GM23248 (cell line): ENCODE measurements around the gene EIF2B4. TPM values are rescaled to one million over a fixed set of nuclear protein-coding genes. Genes with fewer than 3 reads are reported as not detected.

ENCODE experiments used
- DNase-seq: peaks from one replicate; pipeline ENCODE4 v3.0.0-alpha.2; 2015
- H2AFZ ChIP-seq: fragments of 200-600 bp; sonication (generic); 2 replicates; pipeline ENCODE4 v1.6.1; 2016; ENCODE audit warnings: antibody characterized with exemption
- H3F3A ChIP-seq: fragments of 200-600 bp; sonication (generic); 2 replicates; pipeline ENCODE4 v1.6.1; 2016; ENCODE audit warnings: mild to moderate bottlenecking, antibody characterized with exemption, mixed run types; ENCODE audit not compliant: insufficient read depth
- H3K27ac ChIP-seq: fragments of 200-600 bp; sonication (generic); 2 replicates; pipeline ENCODE4 v1.5.1; 2016; ENCODE audit warnings: mild to moderate bottlenecking
- H3K27me3 ChIP-seq: fragments of 200-600 bp; sonication (generic); replicated peaks from 2 replicates; pipeline ENCODE4 v1.6.1; 2016; ENCODE audit warnings: mild to moderate bottlenecking; ENCODE audit not compliant: insufficient read depth
- H3K36me3 ChIP-seq: fragments of 200-600 bp; sonication (generic); 2 replicates; pipeline ENCODE4 v1.6.1; 2016; ENCODE audit warnings: low read depth, mild to moderate bottlenecking
- H3K4me1 ChIP-seq: fragments of 200-600 bp; sonication (generic); 2 replicates; pipeline ENCODE4 v1.6.1; 2016; ENCODE audit warnings: mild to moderate bottlenecking; ENCODE audit not compliant: insufficient read depth
- H3K4me2 ChIP-seq: fragments of 200-600 bp; sonication (generic); one replicate; pipeline ENCODE4 v1.6.1; 2016; ENCODE audit warnings: mild to moderate bottlenecking; ENCODE audit not compliant: unreplicated experiment
- H3K4me3 ChIP-seq: fragments of 200-600 bp; sonication (generic); 2 replicates; pipeline ENCODE4 v1.5.1; 2016; ENCODE audit warnings: mild to moderate bottlenecking
- H3K79me2 ChIP-seq: fragments of 200-600 bp; sonication (generic); 2 replicates; pipeline ENCODE4 v1.6.1; 2016; ENCODE audit warnings: mild to moderate bottlenecking; ENCODE audit not compliant: insufficient read depth
- H3K9ac ChIP-seq: fragments of 200-600 bp; sonication (generic); 2 replicates; pipeline ENCODE4 v1.6.1; 2016; ENCODE audit warnings: mild to moderate bottlenecking
- H3K9me2 ChIP-seq: fragments of 200-600 bp; sonication (generic); 2 replicates; pipeline ENCODE4 v1.6.1; 2016; ENCODE audit warnings: mixed run types, mild to moderate bottlenecking, moderate library complexity; ENCODE audit not compliant: insufficient read depth
- H3K9me3 ChIP-seq: fragments of 200-600 bp; sonication (generic); one replicate; pipeline ENCODE4 v1.6.1; 2017; ENCODE audit warnings: low read depth
- H4K20me1 ChIP-seq: fragments of 200-600 bp; sonication (generic); 2 replicates; pipeline ENCODE4 v1.6.0; 2016; ENCODE audit not compliant: insufficient read depth
- EZH2 ChIP-seq: fragments of 200-600 bp; sonication (generic); IDR thresholded peaks from 2 replicates; pipeline ENCODE4 v1.6.1; 2018; ENCODE audit warnings: antibody characterized with exemption, mild to moderate bottlenecking; ENCODE audit not compliant: insufficient read depth, poor library complexity, severe bottlenecking
- EZH2phosphoT487 ChIP-seq: fragments of 200-600 bp; sonication (generic); IDR thresholded peaks from 2 replicates; pipeline ENCODE4 v1.6.1; 2018; ENCODE audit warnings: antibody characterized with exemption, moderate library complexity, mild to moderate bottlenecking, low read depth; ENCODE audit not compliant: insufficient read depth
- WGBS, 2 experiments: methylation state at CpG; one replicate each; pipeline ENCODE4 v1.1.6; 2015 to 2017; ENCODE audit warnings: low lambda C conversion rate in 2 of 2, low coverage in 1 of 2; ENCODE audit errors: missing lambda C conversion rate in 2 of 2; 5-methylcytosine and 5-hydroxymethylcytosine counted together
- in situ Hi-C: fragments of 300-500 bp; cut with MboI; formaldehyde crosslinking; loops from 2 replicates; pipeline ENCODE4 v1.15.0; 2020
- polyA plus RNA-seq: library from polyadenylated mRNA; unstranded; fragments of >200 nt; fragmentation: Nextera tagmentation; extraction: Ambion mirVana; gene quantifications from 2 replicates; pipeline ENCODE4 v1.2.1, GENCODE V29; 2016
- total RNA-seq: library from RNA; depleted of rRNA; stranded (reverse); fragments of >200 nt; shearing (Covaris generic); gene quantifications from 2 replicates; pipeline ENCODE4 v1.2.3, GENCODE V29; 2014

The EIF2B4 gene
- total and polyA plus RNA-seq, 2 experiments from 2014 or later, result 26.6 to 50.1 TPM

- no peaks in the 10 kb centered on the region for H3K9me3 ChIP-seq
- no peaks in the 10 kb centered on the region for H3K9me2 ChIP-seq
- H3K9ac ChIP-seq, result no peak overlapping the region
- peaks cover 19% of the 10 kb centered on the region for H3K79me2 ChIP-seq
- H2AFZ ChIP-seq, result no peak overlapping the region
- no peaks in the 10 kb centered on the region for H4K20me1 ChIP-seq
- WGBS, 2 experiments, result 95 to 98% methylated on average over 5 of the region's 5 CpGs
- 0 out of 2 replicates have a peak overlapping the region, but pooled peaks have one; percentile 96 for H3K27ac ChIP-seq
- no peak overlapping the region for H3K4me2 ChIP-seq
- no peaks in the 10 kb centered on the region for H3K36me3 ChIP-seq
- H3F3A ChIP-seq, result peaks cover 30% of the 10 kb centered on the region
- in situ Hi-C loops, result no loop called here
- no peak for DNase-seq
- no peak overlapping the region for H3K4me3 ChIP-seq
- H3K27me3 ChIP-seq, result no peaks in the 10 kb centered on the region
- TF ChIP-seq EZH2, result no peak
- no peak for TF ChIP-seq EZH2phosphoT487
- peaks cover 23% of the 10 kb centered on the region for H3K4me1 ChIP-seq
Measured at GRCh38 chr2:27324720-27325119, 45.4 kb downstream of the EIF2B4 start.

- H3K27me3 ChIP-seq, result no peaks in the 10 kb centered on the region
- in situ Hi-C loops, result no loop called here
- H3K9me2 ChIP-seq, result no peaks in the 10 kb centered on the region
- H3K79me2 ChIP-seq, result peaks cover 28% of the 10 kb centered on the region
- no peaks in the 10 kb centered on the region for H3K36me3 ChIP-seq
- peak overlapping the region; percentile 97 for H3K4me3 ChIP-seq
- TF ChIP-seq EZH2phosphoT487 (no peak), EZH2 (no peak)
- H3F3A ChIP-seq, result peaks cover 30% of the 10 kb centered on the region
- peak overlapping the region; percentile 91 for H2AFZ ChIP-seq
- H3K9ac ChIP-seq, result peak overlapping the region; percentile 100
- H3K4me2 ChIP-seq, result peak overlapping the region; percentile 98
- peaks cover 23% of the 10 kb centered on the region for H3K4me1 ChIP-seq
- 11 to 14% methylated on average over 5 of the region's 5 CpGs for WGBS, 2 experiments
- no peaks in the 10 kb centered on the region for H3K9me3 ChIP-seq
- DNase-seq, result peak; percentile 26
- no peaks in the 10 kb centered on the region for H4K20me1 ChIP-seq
- H3K27ac ChIP-seq, result peak overlapping the region; percentile 96
Measured at GRCh38 chr2:27323596-27324285, 46.4 kb downstream of the EIF2B4 start.

DNA sequence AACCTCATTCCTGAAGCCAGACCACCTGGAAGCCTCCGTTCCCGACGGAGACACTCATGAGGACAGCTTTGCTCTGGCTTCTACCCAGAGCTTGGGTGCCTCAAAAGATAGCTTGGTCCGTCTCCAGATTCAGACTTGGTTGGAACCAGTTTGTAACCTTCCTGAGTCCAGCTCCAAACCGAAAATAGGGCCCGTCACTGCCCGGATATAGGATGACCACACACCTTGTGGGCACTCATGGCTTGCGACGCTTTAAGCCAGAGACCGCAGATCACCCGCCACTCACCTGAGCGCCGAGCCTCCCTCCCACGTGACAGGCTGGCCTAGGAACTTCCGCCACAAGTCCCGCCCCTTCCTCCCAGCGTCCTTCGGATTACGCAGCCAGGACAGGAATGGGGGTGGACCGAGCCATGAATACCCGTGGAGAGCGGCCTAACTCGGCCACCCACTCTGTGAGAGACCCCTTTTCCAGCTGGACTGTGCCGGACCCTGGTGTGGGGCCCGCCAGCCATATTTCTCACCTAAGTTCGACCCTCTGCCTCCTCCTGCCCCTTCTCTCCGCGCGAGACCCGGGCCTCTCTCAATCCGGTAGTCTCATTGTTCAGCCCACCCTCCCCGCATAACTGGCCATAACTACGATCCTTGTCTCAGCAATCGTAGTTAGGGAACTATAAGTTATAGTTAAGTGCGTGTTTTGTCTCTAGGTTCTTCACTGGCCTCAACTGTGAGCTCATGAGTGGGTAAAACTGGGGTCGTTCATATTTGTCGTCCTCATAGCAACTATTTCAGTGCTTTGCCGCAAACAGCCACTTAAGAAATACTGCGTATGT is 47.2 kb downstream of the EIF2B4 start, which contains the start of gene MPV17:
MPV17 (minus strand) TSS at position 332 of the 830 bp plus-strand sequence. CDS start 580 bp downstream, outside the sequence.
- peaks cover 30% of the 10 kb centered on the region for H3F3A ChIP-seq
- 1 to 2% methylated on average over 39 of the region's 39 CpGs for WGBS, 2 experiments
- H3K27me3 ChIP-seq, result no peaks in the 10 kb centered on the region

GRCh38 chr2:27322301-27322765 is 47.8 kb downstream of the EIF2B4 start:
- H3K79me2 ChIP-seq, result peaks cover 28% of the 10 kb centered on the region
- H3K36me3 ChIP-seq, result no peaks in the 10 kb centered on the region
- in situ Hi-C loops, result no loop called here
- H3K27me3 ChIP-seq, result no peaks in the 10 kb centered on the region
- H3K4me3 ChIP-seq, result peak overlapping the region; percentile 97
- no peaks in the 10 kb centered on the region for H3K9me2 ChIP-seq
- no peaks in the 10 kb centered on the region for H4K20me1 ChIP-seq
- peak overlapping the region; percentile 100 for H3K9ac ChIP-seq
- peak overlapping the region; percentile 96 for H3K27ac ChIP-seq
- peak overlapping the region; percentile 91 for H2AFZ ChIP-seq
- peak; percentile 48 for DNase-seq
- H3K9me3 ChIP-seq, result no peaks in the 10 kb centered on the region
- WGBS, 2 experiments, result 7 to 8% methylated on average over 10 of the region's 10 CpGs
- peak overlapping the region; percentile 98 for H3K4me2 ChIP-seq
- peaks cover 30% of the 10 kb centered on the region for H3F3A ChIP-seq
- H3K4me1 ChIP-seq, result peaks cover 23% of the 10 kb centered on the region
- TF ChIP-seq EZH2 (no peak), EZH2phosphoT487 (no peak)

More for the DNA sequence above, 47.2 kb downstream of the EIF2B4 start, which contains the start of gene MPV17:
- Histone ChIP-seq H4K20me1 (no peaks in the 10 kb centered on the region), H3K4me3 (peak within 1 kb of the TSS; percentile 97), H3K36me3 (no peaks in the 10 kb centered on the region), H3K9ac (peak within 1 kb of the TSS; percentile 100), H3K27ac (peak within 1 kb of the TSS; percentile 96), H3K4me1 (peaks cover 23% of the 10 kb centered on the region), H3K4me2 (peak within 1 kb of the TSS; percentile 98), H2AFZ (peak within 1 kb of the TSS; percentile 91), H3K9me3 (no peaks in the 10 kb centered on the region), H3K79me2 (peaks cover 28% of the 10 kb centered on the region), H3K9me2 (no peaks in the 10 kb centered on the region)
- in situ Hi-C loops, result no loop called here
- peak; percentile 98 for DNase-seq
- no peak for TF ChIP-seq EZH2phosphoT487
